H1 (cell line): ENCODE data around the gene USH1G. TPM values are rescaled to one million over a fixed set of nuclear protein-coding genes. Genes with fewer than 3 reads are reported as not detected.

Experiments
- CTCF ChIA-PET: fragments of 300-600 bp; sonication (Branson Sonifier 250); formaldehyde crosslinking; loops from one replicate; lab custom pipeline; 2021; ENCODE audit not compliant: partially characterized antibody; lab: Charles Lee
- POLR2A ChIA-PET: fragments of 300-600 bp; sonication (Branson Sonifier 250); formaldehyde crosslinking; loops from one replicate; lab custom pipeline; 2021; ENCODE audit warnings: inconsistent platforms; ENCODE audit not compliant: partially characterized antibody; lab: Charles Lee
- DNase-seq, 2 experiments: peaks; one replicate each; pipeline versions ENCODE4 v3.0.0 to v3.0.0-alpha.2; 2010 to 2022; ENCODE audit warnings: low spot score in 2 of 2, low read depth in 1 of 2, mixed read lengths in 1 of 2
- FAIRE-seq: peaks from 2 replicates; lab custom pipeline; 2011; peaks lifted over from hg19 to GRCh38; lab: Jason Lieb, UNC
- H2AFZ ChIP-seq: 2 replicates; pipeline ENCODE4 v1.8.1; 2012; ENCODE audit warnings: low read length, inconsistent platforms
- H2AK5ac ChIP-seq: 2 replicates; pipeline ENCODE4 v1.6.1; 2013; ENCODE audit warnings: low read depth, low read length
- H2BK120ac ChIP-seq: replicated peaks from 2 replicates; pipeline ENCODE3; 2013; ENCODE audit warnings: low read depth, low read length, inconsistent platforms
- H2BK12ac ChIP-seq: 2 replicates; pipeline ENCODE4 v1.6.1; 2013; ENCODE audit warnings: low read depth, low read length
- H2BK15ac ChIP-seq: 2 replicates; pipeline ENCODE4 v1.6.1; 2013; ENCODE audit warnings: low read length
- H2BK20ac ChIP-seq: 2 replicates; pipeline ENCODE4 v1.6.1; 2013; ENCODE audit warnings: low read length
- H2BK5ac ChIP-seq: 2 replicates; pipeline ENCODE4 v1.6.1; 2013; ENCODE audit warnings: low read depth, low read length
- H3K14ac ChIP-seq: 2 replicates; pipeline ENCODE4 v1.6.1; 2013; ENCODE audit warnings: inconsistent platforms; ENCODE audit not compliant: insufficient read length
- H3K18ac ChIP-seq: 2 replicates; pipeline ENCODE4 v1.6.1; 2013; ENCODE audit warnings: low read length; ENCODE audit errors: extremely low read depth
- H3K23ac ChIP-seq: 2 replicates; pipeline ENCODE4 v1.6.1; 2013; ENCODE audit warnings: inconsistent platforms; ENCODE audit not compliant: insufficient read length
- H3K23me2 ChIP-seq: 2 replicates; pipeline ENCODE4 v1.6.1; 2013; ENCODE audit warnings: low read depth, low read length
- H3K27ac ChIP-seq: 2 replicates; pipeline ENCODE4 v1.6.1; 2011; ENCODE audit warnings: low read depth, low read length, inconsistent platforms
- H3K27me3 ChIP-seq, 4 experiments: replicated peaks in 1 of 4; 1 replicate in 1 of 4; 2 replicates in 3 of 4; pipeline versions ENCODE4 v1.6.1 to v1.8.1; 2011 to 2013; ENCODE audit warnings: low read length in 3 of 4, mild to moderate bottlenecking in 3 of 4, inconsistent platforms in 2 of 4, mixed read lengths in 2 of 4, moderate library complexity in 1 of 4; ENCODE audit not compliant: control insufficient read depth in 3 of 4, insufficient read depth in 3 of 4; ENCODE audit errors: extremely low read depth in 1 of 4
- H3K36me3 ChIP-seq, 4 experiments: 2 replicates each; pipeline versions ENCODE4 v1.6.1 to v1.8.1; 2011 to 2013; ENCODE audit warnings: mild to moderate bottlenecking in 4 of 4, low read length in 3 of 4, moderate library complexity in 2 of 4, control low read depth in 1 of 4, inconsistent platforms in 1 of 4; ENCODE audit not compliant: insufficient read depth in 4 of 4, control insufficient read depth in 2 of 4
- H3K4ac ChIP-seq: replicated peaks from 2 replicates; pipeline ENCODE3; 2013; ENCODE audit warnings: low read length, low read depth, mixed read lengths, inconsistent platforms; ENCODE audit not compliant: insufficient read length
- H3K4me1 ChIP-seq, 4 experiments: replicated peaks in 1 of 4; 1 replicate in 1 of 4; 2 replicates in 3 of 4; pipeline versions ENCODE4 v1.6.1 to v1.8.1; 2011 to 2013; ENCODE audit warnings: low read length in 3 of 4, inconsistent platforms in 2 of 4, mixed read lengths in 1 of 4; ENCODE audit not compliant: insufficient read depth in 4 of 4, control insufficient read depth in 3 of 4
- H3K4me2 ChIP-seq, 2 experiments: 2 replicates each; pipeline versions ENCODE4 v1.6.1 to v1.8.1; 2011 to 2013; ENCODE audit warnings: low read depth in 2 of 2, low read length in 2 of 2, control low read depth in 1 of 2, inconsistent platforms in 1 of 2, mild to moderate bottlenecking in 1 of 2; ENCODE audit not compliant: insufficient read depth in 1 of 2
- H3K4me3 ChIP-seq, 4 experiments: fragments of 200-600, 300-600 bp in 1 of 4; sonication (generic), shearing (Covaris generic), sonication (Bioruptor Twin) in 1 of 4; 2 replicates each; pipeline versions ENCODE4 v1.5.1 to v1.8.1; 2011 to 2016; ENCODE audit warnings: low read length in 4 of 4, low read depth in 3 of 4, control low read depth in 2 of 4, inconsistent platforms in 2 of 4, mild to moderate bottlenecking in 2 of 4, mixed read lengths in 1 of 4, moderate library complexity in 1 of 4; ENCODE audit not compliant: insufficient read depth in 2 of 4; ENCODE audit errors: extremely low read depth in 1 of 4
- H3K56ac ChIP-seq: replicated peaks from 2 replicates; pipeline ENCODE3; 2013; ENCODE audit warnings: low read depth, mild to moderate bottlenecking, mixed read lengths, low read length, inconsistent platforms; ENCODE audit not compliant: insufficient read length
- H3K79me1 ChIP-seq: 2 replicates; pipeline ENCODE4 v1.6.1; 2013; ENCODE audit warnings: low read depth, low read length, control low read depth
- H3K79me2 ChIP-seq, 2 experiments: 2 replicates each; pipeline versions ENCODE4 v1.6.1 to v1.8.1; 2012 to 2013; ENCODE audit warnings: low read length in 2 of 2, mild to moderate bottlenecking in 2 of 2, inconsistent platforms in 1 of 2; ENCODE audit not compliant: insufficient read depth in 2 of 2, control insufficient read depth in 1 of 2
- H3K9ac ChIP-seq, 4 experiments: replicated peaks in 1 of 4; 1 replicate in 1 of 4; 2 replicates in 3 of 4; pipeline versions ENCODE4 v1.6.1 to v1.8.1; 2011 to 2013; ENCODE audit warnings: low read depth in 3 of 4, low read length in 3 of 4, control low read depth in 2 of 4, mild to moderate bottlenecking in 2 of 4, moderate library complexity in 2 of 4, inconsistent platforms in 1 of 4; ENCODE audit errors: extremely low read depth in 1 of 4
- H3K9me3 ChIP-seq, 2 experiments: 2 replicates each; pipeline versions ENCODE4 v1.6.1 to v1.8.1; 2012 to 2013; ENCODE audit warnings: mild to moderate bottlenecking in 2 of 2, moderate library complexity in 2 of 2, control low read depth in 1 of 2, inconsistent platforms in 1 of 2, low read depth in 1 of 2, low read length in 1 of 2, mixed read lengths in 1 of 2; ENCODE audit not compliant: insufficient read depth in 2 of 2
- H4K20me1 ChIP-seq, 2 experiments: replicated peaks in 1 of 2; 2 replicates each; pipeline versions ENCODE3 to v1.8.1; 2011 to 2013; ENCODE audit warnings: inconsistent platforms in 2 of 2, low read length in 2 of 2, mild to moderate bottlenecking in 1 of 2; ENCODE audit not compliant: insufficient read depth in 2 of 2, control insufficient read depth in 1 of 2
- H4K5ac ChIP-seq: 2 replicates; pipeline ENCODE4 v1.6.1; 2013; ENCODE audit warnings: low read length, low read depth, mixed read lengths, inconsistent platforms; ENCODE audit not compliant: insufficient read length
- H4K8ac ChIP-seq: 2 replicates; pipeline ENCODE4 v1.8.0; 2013; ENCODE audit warnings: mild to moderate bottlenecking, moderate library complexity, low read length, inconsistent platforms; ENCODE audit not compliant: insufficient read depth; ENCODE audit errors: extremely low read depth
- H4K91ac ChIP-seq: replicated peaks from 2 replicates; pipeline ENCODE3; 2013; ENCODE audit warnings: low read length, mixed read lengths, inconsistent platforms; ENCODE audit not compliant: insufficient read length
- ATF3 ChIP-seq: IDR thresholded peaks from 2 replicates; pipeline ENCODE4 v1.6.1; 2011; ENCODE audit warnings: low read depth, mild to moderate bottlenecking, low read length; ENCODE audit not compliant: insufficient read depth
- CHD2 ChIP-seq: IDR thresholded peaks from 2 replicates; pipeline ENCODE4 v1.6.1; 2012; ENCODE audit warnings: low read length, improper control_type of control experiment
- EP300 ChIP-seq, 2 experiments: IDR thresholded peaks; 1 replicate in 1 of 2; 2 replicates in 1 of 2; pipeline ENCODE4 v1.6.1; 2011 to 2012; ENCODE audit warnings: low read depth in 2 of 2, low read length in 2 of 2, mild to moderate bottlenecking in 2 of 2, borderline replicate concordance in 1 of 2, inconsistent platforms in 1 of 2, moderate library complexity in 1 of 2
- JUN ChIP-seq: IDR thresholded peaks from 2 replicates; pipeline ENCODE4 v1.6.1; 2011; ENCODE audit warnings: low read depth, mild to moderate bottlenecking, improper control_type of control experiment, low read length
- NANOG ChIP-seq: IDR thresholded peaks from 2 replicates; pipeline ENCODE4 v1.6.1; 2011; ENCODE audit warnings: low read length, low read depth, mild to moderate bottlenecking, inconsistent platforms; ENCODE audit not compliant: insufficient read depth, poor library complexity, severe bottlenecking
- RNF2 ChIP-seq: fragments of 200-900, 300-1000 bp; sonication (generic); IDR thresholded peaks from 2 replicates; pipeline ENCODE4 v1.7.1; 2016; ENCODE audit warnings: borderline replicate concordance, low read depth, mild to moderate bottlenecking, antibody characterized with exemption, low read length; ENCODE audit not compliant: poor library complexity, severe bottlenecking; ENCODE audit errors: missing control alignments
- SP2 ChIP-seq: IDR thresholded peaks from 2 replicates; pipeline ENCODE4 v1.6.1; 2012; ENCODE audit warnings: mild to moderate bottlenecking, low read length, inconsistent platforms
- TCF12 ChIP-seq: IDR thresholded peaks from 2 replicates; pipeline ENCODE4 v1.6.1; 2011; ENCODE audit warnings: low read depth, mild to moderate bottlenecking, low read length
- USF2 ChIP-seq: IDR thresholded peaks from 2 replicates; pipeline ENCODE4 v1.6.1; 2011; ENCODE audit warnings: low read length, improper control_type of control experiment
- WGBS, 2 experiments: shearing (Covaris generic) in 1 of 2; methylation state at CpG; one replicate each; pipeline versions ENCODE4 v1.1.6 to v1.1.7; 2013 to 2015; ENCODE audit warnings: low lambda C conversion rate in 2 of 2, mixed read lengths in 2 of 2, inconsistent platforms in 1 of 2, low coverage in 1 of 2, missing lambda C conversion rate in 1 of 2; ENCODE audit not compliant: insufficient replicate concordance in 2 of 2, insufficient coverage in 1 of 2, insufficient read length in 1 of 2; ENCODE audit errors: extremely low coverage in 1 of 2, missing lambda C conversion rate in 1 of 2; 5-methylcytosine and 5-hydroxymethylcytosine counted together
- polyA plus RNA-seq, 7 experiments: library from polyadenylated mRNA; depleted of rRNA in 3 of 7; stranded (reverse) in 5 of 7; unstranded in 2 of 7; fragments of >200 nt in 5 of 7; fragments of 200-250 nt in 2 of 7; gene quantifications; 1 replicate in 5 of 7; 2 replicates in 1 of 7; 4 replicates in 1 of 7; pipeline versions ENCODE4 v1.2.1 to v1.2.3, GENCODE V29; 2011 to 2013; ENCODE audit warnings: missing spikeins in 2 of 7, mixed read lengths in 2 of 7
- total RNA-seq: library from RNA; stranded (reverse); fragmentation: NEBNext Ultra II Directional; extraction: Animal tissue kit (Norgen Biotek cat#: 25700); gene quantifications from 2 replicates; pipeline ENCODE4 v1.2.1, GENCODE V29; 2021

USH1G gene
- total and polyA plus RNA-seq, 2 of the 8 experiments (the other 6 are each of a cell fraction or from before 2014, with no cell fraction given) = 1.6 to 4.3 TPM

DNA sequence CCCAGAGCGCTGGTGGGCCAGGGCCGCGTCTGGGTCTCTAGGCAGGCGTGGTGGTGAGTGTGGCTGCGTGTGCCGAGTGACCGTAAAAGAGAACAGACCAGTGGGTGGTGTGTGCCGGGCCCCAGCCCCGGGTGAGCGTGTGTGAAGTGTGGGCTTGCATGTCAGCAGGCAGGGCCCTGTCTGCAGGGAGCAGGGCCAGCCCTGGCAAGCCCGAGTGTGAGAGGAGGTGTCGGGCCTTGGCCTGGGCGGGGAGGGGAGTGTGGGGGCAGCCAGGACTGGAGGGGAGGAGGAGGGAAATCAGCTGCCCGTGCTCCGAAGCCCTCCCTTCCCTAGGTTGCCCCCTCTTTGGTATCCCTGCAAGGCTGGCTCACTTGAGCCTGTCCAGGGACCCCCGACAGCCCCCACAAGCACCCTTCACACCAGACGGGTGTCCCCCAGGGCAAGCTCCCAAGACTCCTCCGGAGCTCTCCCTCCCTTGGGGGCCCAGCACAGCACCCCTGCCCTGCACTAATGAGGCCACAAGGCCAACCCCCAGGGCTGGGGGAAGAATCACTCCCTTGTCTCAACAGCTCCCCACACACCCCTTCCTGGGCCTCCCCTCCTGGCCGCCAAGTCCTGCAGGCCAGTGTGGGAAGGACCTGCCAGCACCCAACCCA lies 1.9 kb downstream of the USH1G start:
- CTCF ChIA-PET = interaction anchor here (0.6 to 49.9 kb wide), 12 partner anchors 10 to 595 kb away, joined by 3 to 1072 read pairs (median 4); partner anchors contain the start of genes FADS6, FDXR and TSEN54
- H3K4ac ChIP-seq = peak overlapping the region; percentile 29
- H2AK5ac ChIP-seq = no peak overlapping the region
- peaks cover 0 to 19% (median 16%) of the 10 kb centered on the region in 4 experiments; a peak in 6 of 7 replicates for H3K4me1 ChIP-seq
- no peak overlapping the region for H2BK20ac ChIP-seq
- peak overlapping the region; percentile 32; the same call in 1 of the 2 replicates for H4K8ac ChIP-seq
- peak overlapping the region; percentile 90; the same call in 1 of the 2 replicates for H2BK12ac ChIP-seq
- POLR2A ChIA-PET = interaction anchor here (1.1 to 1.8 kb wide), 5 partner anchors 14 to 55 kb away, joined by 3 to 7 read pairs (median 4); partner anchors contain the start of gene FDXR
- H3K23me2 ChIP-seq = peaks cover 9% of the 10 kb centered on the region; the same call in 1 of the 2 replicates
- H3K27ac ChIP-seq = no peak overlapping the region
- H3K9me3 ChIP-seq = no peaks in the 10 kb centered on the region
- no peak overlapping the region; the same call in none of the 2 replicates for H3K18ac ChIP-seq
- H2AFZ ChIP-seq = no peak overlapping the region
- H3K9ac ChIP-seq = no peak overlapping the region
- no peaks in the 10 kb centered on the region; a peak in 1 of 8 replicates for H3K36me3 ChIP-seq
- no peak overlapping the region for H3K14ac ChIP-seq
- H3K4me3 ChIP-seq = no peak overlapping the region
- no peak overlapping the region for H3K23ac ChIP-seq
- H4K5ac ChIP-seq = no peak overlapping the region
- no peak overlapping the region for H3K56ac ChIP-seq
- no peak for DNase-seq
- no peak overlapping the region for H2BK5ac ChIP-seq
- FAIRE-seq = no peak
- H3K27me3 ChIP-seq = peaks cover 37 to 47% (median 39%) of the 10 kb centered on the region in 4 experiments
- WGBS, 2 experiments = 78% methylated on average over 14 of the region's 19 CpGs; no CpG with 5 or more reads in 1 of the 2 experiments
- H2BK120ac ChIP-seq = no peak overlapping the region
- H3K4me2 ChIP-seq = no peak overlapping the region; a peak in 1 of 4 replicates
- peak overlapping the region; percentile 77 for H4K91ac ChIP-seq
- H4K20me1 ChIP-seq = peaks cover 0 to 9% of the 10 kb centered on the region in 2 experiments
- H3K79me1 ChIP-seq = no peaks in the 10 kb centered on the region
- H3K79me2 ChIP-seq = no peaks in the 10 kb centered on the region
- H2BK15ac ChIP-seq = 0 out of 2 replicates have a peak overlapping the region, but pooled peaks have one; percentile 46
- no peak for TF ChIP-seq RNF2
- no peak for TF ChIP-seq JUN
- TF ChIP-seq TCF12 = no peak
- no peak for TF ChIP-seq NANOG
- no peak for TF ChIP-seq SP2
- TF ChIP-seq ATF3 = no peak
- TF ChIP-seq USF2 = no peak
- no peak for TF ChIP-seq EP300 (IDR thresholded peaks at IDR 0.05; ENCODE audit: borderline replicate concordance in 1 of 2, low read depth in 2 of 2, low read length in 2 of 2)
- TF ChIP-seq CHD2 = no peak
